ENCODE results near the gene CCDC174.

- TF ChIP-seq, protein P1, sequence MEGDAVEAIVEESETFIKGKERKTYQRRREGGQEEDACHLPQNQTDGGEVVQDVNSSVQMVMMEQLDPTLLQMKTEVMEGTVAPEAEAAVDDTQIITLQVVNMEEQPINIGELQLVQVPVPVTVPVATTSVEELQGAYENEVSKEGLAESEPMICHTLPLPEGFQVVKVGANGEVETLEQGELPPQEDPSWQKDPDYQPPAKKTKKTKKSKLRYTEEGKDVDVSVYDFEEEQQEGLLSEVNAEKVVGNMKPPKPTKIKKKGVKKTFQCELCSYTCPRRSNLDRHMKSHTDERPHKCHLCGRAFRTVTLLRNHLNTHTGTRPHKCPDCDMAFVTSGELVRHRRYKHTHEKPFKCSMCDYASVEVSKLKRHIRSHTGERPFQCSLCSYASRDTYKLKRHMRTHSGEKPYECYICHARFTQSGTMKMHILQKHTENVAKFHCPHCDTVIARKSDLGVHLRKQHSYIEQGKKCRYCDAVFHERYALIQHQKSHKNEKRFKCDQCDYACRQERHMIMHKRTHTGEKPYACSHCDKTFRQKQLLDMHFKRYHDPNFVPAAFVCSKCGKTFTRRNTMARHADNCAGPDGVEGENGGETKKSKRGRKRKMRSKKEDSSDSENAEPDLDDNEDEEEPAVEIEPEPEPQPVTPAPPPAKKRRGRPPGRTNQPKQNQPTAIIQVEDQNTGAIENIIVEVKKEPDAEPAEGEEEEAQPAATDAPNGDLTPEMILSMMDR (IDR thresholded peaks at IDR 0.05), result no peak
- TF ChIP-seq EZH2 (IDR thresholded peaks at IDR 0.05; ENCODE audit: borderline replicate concordance, insufficient read depth, low read depth, low read length, poor library complexity, severe bottlenecking), result no peak
Measured at GRCh38 chr3:14672588-14672987, 21.0 kb downstream of the CCDC174 start.

All from B cell (primary cell).